DND-41 (cell line): ENCODE data around the gene C10orf95.

Source experiments
- ATAC-seq: fragments of 200-7000 bp; cut with Tn5 transposase; 3 replicates; pipeline ENCODE4 v1.9.1; 2021; ENCODE audit warnings: low read depth; ENCODE audit not compliant: insufficient read depth
- DNase-seq: peaks from one replicate; pipeline ENCODE4 v3.0.0-alpha.2; 2020
- H2AFZ ChIP-seq: 2 replicates; pipeline ENCODE4 v1.6.0; 2012; ENCODE audit warnings: low read depth, low read length
- H3K27ac ChIP-seq: 2 replicates; pipeline ENCODE4 v1.5.1; 2012; ENCODE audit warnings: low read length, inconsistent platforms
- H3K27me3 ChIP-seq: fragments of 200-600 bp; sonication (generic); 2 replicates; pipeline ENCODE4 v1.6.0; 2012; ENCODE audit warnings: low read length, mild to moderate bottlenecking, inconsistent platforms; ENCODE audit not compliant: insufficient read depth, poor library complexity
- H3K36me3 ChIP-seq: 2 replicates; pipeline ENCODE4 v1.5.1; 2012; ENCODE audit warnings: low read length, inconsistent platforms; ENCODE audit not compliant: insufficient read depth
- H3K4me1 ChIP-seq: 2 replicates; pipeline ENCODE4 v1.5.1; 2012; ENCODE audit warnings: mild to moderate bottlenecking, low read length; ENCODE audit not compliant: insufficient read depth
- H3K4me2 ChIP-seq: 2 replicates; pipeline ENCODE4 v1.6.0; 2012; ENCODE audit warnings: mild to moderate bottlenecking, moderate library complexity, low read length, inconsistent platforms; ENCODE audit not compliant: insufficient read depth
- H3K4me3 ChIP-seq, 2 experiments: fragments of 200-600 bp in 1 of 2; shearing (Covaris generic) in 1 of 2; 2 replicates each; pipeline ENCODE4 v1.5.1; 2012 to 2016; ENCODE audit warnings: inconsistent platforms in 2 of 2, low read length in 2 of 2, mild to moderate bottlenecking in 2 of 2, low read depth in 1 of 2, moderate library complexity in 1 of 2
- H3K79me2 ChIP-seq: 2 replicates; pipeline ENCODE4 v1.6.0; 2012; ENCODE audit warnings: low read length, inconsistent platforms; ENCODE audit not compliant: insufficient read depth
- H3K9ac ChIP-seq: 2 replicates; pipeline ENCODE4 v1.6.0; 2012; ENCODE audit warnings: low read depth, mild to moderate bottlenecking, inconsistent platforms, low read length, moderate library complexity
- H3K9me3 ChIP-seq: 2 replicates; pipeline ENCODE4 v1.5.1; 2012; ENCODE audit warnings: low read length, moderate library complexity, mild to moderate bottlenecking, inconsistent platforms; ENCODE audit not compliant: insufficient read depth, severe bottlenecking
- H4K20me1 ChIP-seq: 2 replicates; pipeline ENCODE4 v1.6.0; 2012; ENCODE audit warnings: low read length; ENCODE audit not compliant: insufficient read depth
- EZH2 ChIP-seq: IDR thresholded peaks from 3 replicates; pipeline ENCODE4 v1.6.1; 2012; ENCODE audit warnings: borderline replicate concordance, low read depth, mild to moderate bottlenecking, moderate library complexity, low read length, inconsistent platforms; ENCODE audit not compliant: severe bottlenecking
- TF ChIP-seq, protein P1 (sequence below): IDR thresholded peaks from 2 replicates; pipeline ENCODE4 v1.5.1; 2012; ENCODE audit warnings: borderline replicate concordance, low read length, moderate library complexity, mild to moderate bottlenecking; ENCODE audit not compliant: poor library complexity, severe bottlenecking; ENCODE audit errors: extremely low read depth

C10orf95 gene

DNA sequence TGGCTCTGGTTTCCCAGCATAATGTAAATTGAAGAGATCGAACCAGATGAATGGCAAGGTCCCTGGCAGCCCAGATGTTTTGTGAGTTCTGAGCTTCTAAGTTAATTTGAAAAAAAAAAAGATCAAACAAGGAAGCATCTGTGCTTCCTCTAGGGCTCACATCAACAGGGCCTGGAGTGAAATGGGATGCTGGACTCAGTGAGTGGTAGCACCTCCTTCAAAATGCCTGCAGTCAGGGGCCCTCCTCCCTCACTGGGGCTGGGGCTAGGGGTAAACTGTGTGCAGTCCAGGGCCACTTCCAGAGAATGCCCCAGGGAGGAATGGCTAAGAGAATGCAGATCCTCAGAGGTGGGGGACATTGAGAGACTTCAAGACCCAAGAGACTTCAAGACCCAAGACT lies 13.0 kb downstream of the C10orf95 start:
- no peak for ATAC-seq

DNA sequence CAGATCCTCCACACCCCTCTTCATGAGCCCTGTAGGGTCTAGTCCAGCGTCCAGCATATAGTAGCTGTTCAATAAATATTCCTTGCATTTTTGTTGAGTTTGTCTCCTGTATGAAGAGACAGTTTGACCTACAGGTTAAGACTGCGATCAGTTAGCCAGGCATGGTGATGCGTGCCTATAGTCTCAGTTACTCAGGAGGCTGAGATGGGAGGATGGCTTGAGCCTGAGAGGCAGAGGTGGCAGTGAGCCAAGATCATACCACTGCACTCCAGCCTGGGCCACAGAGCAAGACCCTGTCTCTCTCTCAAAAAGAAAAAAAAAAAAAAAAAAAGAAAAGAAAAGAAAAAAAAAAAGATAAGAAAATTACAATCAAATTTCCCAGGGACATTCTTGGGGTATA lies 13.8 kb downstream of the C10orf95 start:
- H2AFZ ChIP-seq = no peak overlapping the region
- no peak overlapping the region for H3K27ac ChIP-seq
- H4K20me1 ChIP-seq = no peaks in the 10 kb centered on the region
- peaks cover 6% of the 10 kb centered on the region for H3K79me2 ChIP-seq
- H3K9ac ChIP-seq = no peak overlapping the region
- H3K9me3 ChIP-seq = no peaks in the 10 kb centered on the region
- H3K27me3 ChIP-seq = no peaks in the 10 kb centered on the region
- TF ChIP-seq, protein P1, sequence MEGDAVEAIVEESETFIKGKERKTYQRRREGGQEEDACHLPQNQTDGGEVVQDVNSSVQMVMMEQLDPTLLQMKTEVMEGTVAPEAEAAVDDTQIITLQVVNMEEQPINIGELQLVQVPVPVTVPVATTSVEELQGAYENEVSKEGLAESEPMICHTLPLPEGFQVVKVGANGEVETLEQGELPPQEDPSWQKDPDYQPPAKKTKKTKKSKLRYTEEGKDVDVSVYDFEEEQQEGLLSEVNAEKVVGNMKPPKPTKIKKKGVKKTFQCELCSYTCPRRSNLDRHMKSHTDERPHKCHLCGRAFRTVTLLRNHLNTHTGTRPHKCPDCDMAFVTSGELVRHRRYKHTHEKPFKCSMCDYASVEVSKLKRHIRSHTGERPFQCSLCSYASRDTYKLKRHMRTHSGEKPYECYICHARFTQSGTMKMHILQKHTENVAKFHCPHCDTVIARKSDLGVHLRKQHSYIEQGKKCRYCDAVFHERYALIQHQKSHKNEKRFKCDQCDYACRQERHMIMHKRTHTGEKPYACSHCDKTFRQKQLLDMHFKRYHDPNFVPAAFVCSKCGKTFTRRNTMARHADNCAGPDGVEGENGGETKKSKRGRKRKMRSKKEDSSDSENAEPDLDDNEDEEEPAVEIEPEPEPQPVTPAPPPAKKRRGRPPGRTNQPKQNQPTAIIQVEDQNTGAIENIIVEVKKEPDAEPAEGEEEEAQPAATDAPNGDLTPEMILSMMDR = no peak
- no peak for TF ChIP-seq EZH2
- no peaks in the 10 kb centered on the region for H3K36me3 ChIP-seq
- DNase-seq = no peak
- no peak overlapping the region for H3K4me3 ChIP-seq
- peaks cover 42% of the 10 kb centered on the region for H3K4me1 ChIP-seq
- no peak for ATAC-seq
- H3K4me2 ChIP-seq = no peak overlapping the region

More for the DNA sequence above, 13.0 kb downstream of the C10orf95 start:
- no peak overlapping the region for H3K9ac ChIP-seq
- H2AFZ ChIP-seq = no peak overlapping the region
- H3K4me3 ChIP-seq = no peak overlapping the region
- H3K79me2 ChIP-seq = peaks cover 6% of the 10 kb centered on the region
- no peaks in the 10 kb centered on the region for H4K20me1 ChIP-seq
- H3K9me3 ChIP-seq = no peaks in the 10 kb centered on the region
- TF ChIP-seq, protein P1 = no peak
- no peak for TF ChIP-seq EZH2
- H3K4me2 ChIP-seq = no peak overlapping the region
- H3K4me1 ChIP-seq = peaks cover 33% of the 10 kb centered on the region
- H3K27ac ChIP-seq = no peak overlapping the region
- no peaks in the 10 kb centered on the region for H3K27me3 ChIP-seq
- H3K36me3 ChIP-seq = no peaks in the 10 kb centered on the region
- no peak for DNase-seq

DNA sequence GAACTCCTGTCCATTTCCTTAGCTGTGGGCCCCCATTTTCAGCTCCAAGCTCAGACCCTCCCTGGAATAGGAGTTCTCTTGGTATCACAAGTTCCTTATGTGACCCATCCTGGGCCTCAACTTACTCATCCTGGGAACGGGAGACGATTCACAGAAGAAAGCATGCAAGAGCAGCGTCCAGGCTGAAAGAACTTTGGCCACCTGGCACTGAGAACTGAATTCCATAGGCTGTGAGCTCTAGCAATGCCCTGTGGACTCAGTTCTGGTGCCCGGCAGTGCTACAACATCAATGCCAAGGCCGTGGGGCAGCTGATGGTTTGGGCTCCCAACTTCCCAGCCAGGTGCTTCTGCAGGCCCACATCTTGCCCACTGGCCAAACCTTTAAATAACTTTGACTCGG lies 15.0 kb downstream of the C10orf95 start:
- Histone ChIP-seq H3K4me3 (peak overlapping the region; percentile 26 to 60; a peak in 3 of 4 replicates), H3K4me1 (peaks cover 49% of the 10 kb centered on the region), H3K27me3 (no peaks in the 10 kb centered on the region), H3K27ac (peak overlapping the region; percentile 65), H3K36me3 (no peaks in the 10 kb centered on the region; the same call in 1 of the 2 replicates), H3K4me2 (peak overlapping the region; percentile 77), H3K9me3 (no peaks in the 10 kb centered on the region), H3K9ac (peak overlapping the region; percentile 56), H4K20me1 (no peaks in the 10 kb centered on the region), H2AFZ (peak overlapping the region; percentile 80), H3K79me2 (peaks cover 16% of the 10 kb centered on the region)
- no peak for DNase-seq
- TF ChIP-seq, protein P1 = no peak
- no peak for TF ChIP-seq EZH2
- ATAC-seq = no peak
